SU-DHL-6 (cell line): ENCODE results near the gene CCR5AS.
"Not testable (repeated sequence)": the region's sequence is repeated elsewhere in the genome, so short reads cannot be mapped to it uniquely, and the experiment has no call there.

Source experiments
- H2AFZ ChIP-seq: fragments of 200-600 bp; sonication (generic); 2 replicates; pipeline ENCODE4 v1.6.1; 2014; ENCODE audit warnings: low read depth, mild to moderate bottlenecking, moderate library complexity, mixed read lengths, antibody characterized with exemption, low read length; ENCODE audit not compliant: severe bottlenecking
- H3F3A ChIP-seq: fragments of 200-600 bp; shearing (Covaris generic); 2 replicates; pipeline ENCODE4 v1.6.0; 2016; ENCODE audit warnings: antibody characterized with exemption, mild to moderate bottlenecking; ENCODE audit not compliant: insufficient read depth
- H3K27ac ChIP-seq: fragments of 200-600 bp; sonication (generic); 2 replicates; pipeline ENCODE4 v1.5.1; 2016; ENCODE audit warnings: low read depth, mild to moderate bottlenecking, low read length, moderate library complexity, mixed read lengths
- H3K27me3 ChIP-seq: fragments of 200-600 bp; sonication (generic), shearing (Covaris generic); 2 replicates; pipeline ENCODE4 v1.6.0; 2014; ENCODE audit warnings: mild to moderate bottlenecking, low read length
- H3K36me3 ChIP-seq: fragments of 200-600 bp; sonication (generic); 2 replicates; pipeline ENCODE4 v1.6.1; 2014; ENCODE audit warnings: mild to moderate bottlenecking, low read length, mixed read lengths
- H3K4me2 ChIP-seq: fragments of 300-600, 200-600 bp; shearing (Covaris generic), sonication (generic); 2 replicates; pipeline ENCODE4 v1.6.0; 2014; ENCODE audit warnings: low read length, low read depth, mild to moderate bottlenecking; ENCODE audit not compliant: poor library complexity, severe bottlenecking
- H3K4me3 ChIP-seq: fragments of 200-600 bp; sonication (generic); 2 replicates; pipeline ENCODE4 v1.5.1; 2014; ENCODE audit warnings: antibody characterized with exemption, low read length, mild to moderate bottlenecking, mixed read lengths; ENCODE audit not compliant: insufficient read depth, poor library complexity, severe bottlenecking
- H3K79me2 ChIP-seq: fragments of 200-600 bp; sonication (generic); 2 replicates; pipeline ENCODE4 v1.6.1; 2014; ENCODE audit warnings: mild to moderate bottlenecking, low read length, moderate library complexity; ENCODE audit not compliant: insufficient read depth
- H3K9ac ChIP-seq: fragments of 200-600 bp; sonication (generic); 2 replicates; pipeline ENCODE4 v1.7.0; 2014; ENCODE audit warnings: mild to moderate bottlenecking, low read length
- H3K9me2 ChIP-seq: fragments of 200-600 bp; sonication (generic); replicated peaks from 2 replicates; pipeline ENCODE4 v1.6.1; 2014; ENCODE audit warnings: low read length; ENCODE audit not compliant: insufficient read depth
- H3K9me3 ChIP-seq: fragments of 200-600 bp; sonication (generic); 2 replicates; pipeline ENCODE4 v1.6.1; 2014; ENCODE audit warnings: low read length, mixed read lengths; ENCODE audit not compliant: insufficient read depth
- H4K20me1 ChIP-seq: fragments of 200-600 bp; sonication (generic); 2 replicates; pipeline ENCODE4 v1.6.1; 2014; ENCODE audit warnings: low read depth, mild to moderate bottlenecking, antibody characterized with exemption, low read length, moderate library complexity, mixed read lengths
- CTCF ChIP-seq: fragments of 200-600 bp; sonication (generic); IDR thresholded peaks from one replicate; pipeline ENCODE4 v1.5.1; 2017; ENCODE audit warnings: antibody characterized with exemption, mild to moderate bottlenecking, low read length, moderate library complexity; ENCODE audit not compliant: insufficient read depth, poor library complexity, severe bottlenecking
- EZH2phosphoT487 ChIP-seq: fragments of 200-600 bp; sonication (generic), shearing (Covaris generic); conservative IDR thresholded peaks from 2 replicates; pipeline ENCODE4 v1.6.1; 2018; ENCODE audit warnings: mild to moderate bottlenecking, antibody characterized with exemption, low read length, moderate library complexity, mixed read lengths

Gene CCR5AS

GRCh38 chr3:46393554-46394434 is 13.1 kb downstream of the CCR5AS start:
- no peaks in the 10 kb centered on the region for H4K20me1 ChIP-seq
- no peak overlapping the region for H3K4me2 ChIP-seq
- no peak overlapping the region for H3K27ac ChIP-seq
- no peaks in the 10 kb centered on the region for H3K36me3 ChIP-seq
- no peak overlapping the region for H3K4me3 ChIP-seq
- H3K27me3 ChIP-seq = no peaks in the 10 kb centered on the region
- no peak overlapping the region for H2AFZ ChIP-seq
- H3K79me2 ChIP-seq = no peaks in the 10 kb centered on the region
- no peaks in the 10 kb centered on the region for H3K9me2 ChIP-seq
- H3K9me3 ChIP-seq = no peaks in the 10 kb centered on the region
- TF ChIP-seq EZH2phosphoT487 = no peak
- TF ChIP-seq CTCF = no peak
- H3K9ac ChIP-seq = no peak overlapping the region
- no peaks in the 10 kb centered on the region for H3F3A ChIP-seq

- Histone ChIP-seq H3K9ac (no peak overlapping the region), H3K27ac (no peak overlapping the region), H3K36me3 (no peaks in the 10 kb centered on the region), H3K4me3 (no peak overlapping the region), H2AFZ (no peak overlapping the region), H3K9me2 (no peaks in the 10 kb centered on the region), H4K20me1 (no peaks in the 10 kb centered on the region), H3K79me2 (no peaks in the 10 kb centered on the region), H3F3A (no peaks in the 10 kb centered on the region), H3K4me2 (no peak overlapping the region), H3K27me3 (no peaks in the 10 kb centered on the region), H3K9me3 (no peaks in the 10 kb centered on the region)
- TF ChIP-seq CTCF = no peak
- TF ChIP-seq EZH2phosphoT487 = no peak
Observed at GRCh38 chr3:46393011-46393410, 13.9 kb downstream of the CCR5AS start.

- H3F3A ChIP-seq, H3K36me3 ChIP-seq, H3K27ac ChIP-seq, H4K20me1 ChIP-seq, H3K9me3 ChIP-seq, H3K9ac ChIP-seq, H2AFZ ChIP-seq, H3K4me2 ChIP-seq, H3K79me2 ChIP-seq, H3K4me3 ChIP-seq, H3K27me3 ChIP-seq, H3K9me2 ChIP-seq: not testable (repeated sequence)
Observed at GRCh38 chr3:46391526-46391925, 15.3 kb downstream of the CCR5AS start.

GRCh38 chr3:46389306-46389705 is 17.6 kb downstream of the CCR5AS start:
- H3K27me3 ChIP-seq = no peaks in the 10 kb centered on the region
- no peaks in the 10 kb centered on the region for H3F3A ChIP-seq
- H4K20me1 ChIP-seq = no peaks in the 10 kb centered on the region
- H3K27ac ChIP-seq = no peak overlapping the region
- H3K9me3 ChIP-seq = no peaks in the 10 kb centered on the region
- H3K4me3 ChIP-seq = no peak overlapping the region
- no peaks in the 10 kb centered on the region for H3K36me3 ChIP-seq
- H2AFZ ChIP-seq = no peak overlapping the region
- TF ChIP-seq CTCF (no peak), EZH2phosphoT487 (no peak)
- H3K79me2 ChIP-seq = no peaks in the 10 kb centered on the region
- H3K9me2 ChIP-seq = no peaks in the 10 kb centered on the region
- H3K4me2 ChIP-seq = no peak overlapping the region
- no peak overlapping the region for H3K9ac ChIP-seq

- not testable (repeated sequence) for H4K20me1 ChIP-seq, H3K4me3 ChIP-seq, H3K27ac ChIP-seq, H3K9me2 ChIP-seq, H3K36me3 ChIP-seq, H3K9ac ChIP-seq, H3K27me3 ChIP-seq, H2AFZ ChIP-seq, H3K4me2 ChIP-seq, H3F3A ChIP-seq, H3K9me3 ChIP-seq, H3K79me2 ChIP-seq
Observed at GRCh38 chr3:46388847-46389246, 18.0 kb downstream of the CCR5AS start.
